ENCODE measurements around the gene TM2D1. TPM values are rescaled to one million over a fixed set of nuclear protein-coding genes. Genes with fewer than 3 reads are reported as not detected.

Gene TM2D1
- total RNA-seq (2021) (27.2 and 28.8 TPM in 2 replicates), Bru-seq, nascent RNA (percentile 85 among the genes with signal in this experiment), BruChase-seq, experiment 1, labeled RNA remaining after a 2-hour chase (percentile 84 among the genes with signal in this experiment), BruChase-seq, experiment 2, labeled RNA remaining after a 6-hour chase (percentile 83 among the genes with signal in this experiment)
- long read RNA-seq, transcript TM2D1-201 (7 exons, 1,250 nt): major isoform, 34 of 63 reads
- long read RNA-seq, partial matches to known transcripts: 13 of 63 reads
- long read RNA-seq, other reads (novel, unspliced or antisense): 15 of 63 reads

DNA sequence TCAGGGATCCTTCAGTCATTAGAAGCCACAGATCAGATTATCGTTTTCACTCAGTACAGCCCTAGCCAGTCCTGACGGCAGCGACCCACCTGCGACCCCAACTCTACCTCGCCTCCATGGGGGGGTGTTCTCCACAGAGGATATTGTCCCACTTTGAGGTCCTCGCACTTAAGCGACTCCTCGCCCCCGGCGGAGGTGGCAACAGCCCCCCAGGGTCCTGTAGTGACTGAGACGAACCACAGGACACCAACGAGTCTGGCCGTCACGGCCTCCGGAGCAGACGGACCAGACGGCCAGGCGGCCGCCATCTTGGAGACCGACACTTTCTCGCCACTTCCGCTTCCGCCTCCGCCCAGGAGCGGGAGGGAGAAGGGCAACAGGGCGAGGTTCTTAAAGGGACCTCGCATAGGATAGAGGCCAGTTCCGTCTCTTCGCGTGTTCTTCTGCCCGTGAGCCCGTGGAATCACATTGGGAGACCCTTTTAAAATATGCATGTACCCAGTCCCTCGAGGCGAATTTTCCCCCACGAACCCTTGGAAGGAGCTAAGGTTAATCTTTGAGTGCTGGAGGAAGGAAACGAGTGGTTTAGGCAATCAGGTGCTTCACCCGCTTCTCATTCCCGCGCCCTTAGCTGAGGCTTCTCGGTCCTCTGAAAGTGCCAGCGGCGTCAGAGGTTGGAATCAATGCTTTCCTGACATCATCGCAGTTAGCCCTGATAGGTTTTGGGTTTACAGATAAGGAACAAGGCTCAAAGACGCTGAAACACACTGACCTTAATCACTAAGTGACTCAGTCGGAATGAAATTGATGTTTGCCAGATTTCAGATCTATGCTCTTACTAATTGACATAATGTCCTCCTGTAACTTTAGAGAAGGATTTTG, at the start of gene TM2D1:
TSS of gene TM2D1 (minus strand) at position 329 of the 882 bp plus-strand sequence. CDS start at position 308, 21 bp downstream.
- CTCF ChIA-PET: no interaction called here
- intact Hi-C loops (cut with micrococcal nuclease; ENCODE audit: unreplicated experiment): no loop called here
- peaks cover 8% of the 10 kb centered on the region for H3K4me1 ChIP-seq (ENCODE audit: insufficient read depth, low read length, poor library complexity, severe bottlenecking)
- H3K4me3 ChIP-seq (ENCODE audit: low read depth, low read length, poor library complexity, severe bottlenecking): peak within 1 kb of the TSS; percentile 69
- H3K27ac ChIP-seq (ENCODE audit: low read depth, low read length, poor library complexity, severe bottlenecking): peak within 1 kb of the TSS; percentile 81
- BruUV-seq (replicated peaks): TSS peak; percentile 90
- POLR2A ChIA-PET (ENCODE audit: low non-redundant PET): no interaction called here
- no peaks in the 10 kb centered on the region for H3K27me3 ChIP-seq (replicated peaks; ENCODE audit: insufficient read depth, low read depth, low read length, poor library complexity)
- TF ChIP-seq EZH2 (IDR thresholded peaks at IDR 0.05; ENCODE audit: borderline replicate concordance, low read depth, low read length, poor library complexity, severe bottlenecking): no peak
- TF ChIP-seq, protein P1, sequence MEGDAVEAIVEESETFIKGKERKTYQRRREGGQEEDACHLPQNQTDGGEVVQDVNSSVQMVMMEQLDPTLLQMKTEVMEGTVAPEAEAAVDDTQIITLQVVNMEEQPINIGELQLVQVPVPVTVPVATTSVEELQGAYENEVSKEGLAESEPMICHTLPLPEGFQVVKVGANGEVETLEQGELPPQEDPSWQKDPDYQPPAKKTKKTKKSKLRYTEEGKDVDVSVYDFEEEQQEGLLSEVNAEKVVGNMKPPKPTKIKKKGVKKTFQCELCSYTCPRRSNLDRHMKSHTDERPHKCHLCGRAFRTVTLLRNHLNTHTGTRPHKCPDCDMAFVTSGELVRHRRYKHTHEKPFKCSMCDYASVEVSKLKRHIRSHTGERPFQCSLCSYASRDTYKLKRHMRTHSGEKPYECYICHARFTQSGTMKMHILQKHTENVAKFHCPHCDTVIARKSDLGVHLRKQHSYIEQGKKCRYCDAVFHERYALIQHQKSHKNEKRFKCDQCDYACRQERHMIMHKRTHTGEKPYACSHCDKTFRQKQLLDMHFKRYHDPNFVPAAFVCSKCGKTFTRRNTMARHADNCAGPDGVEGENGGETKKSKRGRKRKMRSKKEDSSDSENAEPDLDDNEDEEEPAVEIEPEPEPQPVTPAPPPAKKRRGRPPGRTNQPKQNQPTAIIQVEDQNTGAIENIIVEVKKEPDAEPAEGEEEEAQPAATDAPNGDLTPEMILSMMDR (conservative IDR thresholded peaks at IDR 0.05; ENCODE audit: low read depth, low read length): no peak
- peak; percentile 96 for DNase-seq (ENCODE audit: low spot score)
- no peaks in the 10 kb centered on the region for H3K36me3 ChIP-seq (ENCODE audit: insufficient read depth, low read length, poor library complexity, severe bottlenecking)
- H3K9me3 ChIP-seq (ENCODE audit: low read depth, low read length, poor library complexity, severe bottlenecking): no peaks in the 10 kb centered on the region

DNA sequence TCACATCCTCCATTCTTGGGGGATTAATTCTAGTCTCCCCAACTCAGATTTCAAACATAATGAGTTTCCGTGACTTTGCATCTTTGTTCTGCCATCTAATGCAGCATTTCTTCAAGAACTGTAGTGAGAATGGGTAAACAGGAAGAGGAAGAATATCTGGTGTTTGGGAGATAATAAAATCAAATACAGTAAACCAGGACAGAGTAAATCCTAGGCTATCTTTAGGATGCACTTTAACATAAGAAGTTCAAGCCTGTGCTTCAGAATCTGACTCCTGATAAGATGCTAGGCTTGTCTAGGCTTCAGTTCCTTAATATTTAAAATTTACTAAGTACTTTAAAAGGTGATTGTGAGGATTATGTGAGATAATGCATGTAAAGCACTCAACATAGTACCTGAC, 45.2 kb upstream of the TM2D1 start:
- Histone ChIP-seq H3K4me1 (ENCODE audit: insufficient read depth, low read length, poor library complexity, severe bottlenecking) (no peaks in the 10 kb centered on the region), H3K27me3 (replicated peaks; ENCODE audit: insufficient read depth, low read depth, low read length, poor library complexity) (no peaks in the 10 kb centered on the region), H3K36me3 (ENCODE audit: insufficient read depth, low read length, poor library complexity, severe bottlenecking) (no peaks in the 10 kb centered on the region), H3K27ac (ENCODE audit: low read depth, low read length, poor library complexity, severe bottlenecking) (no peak overlapping the region), H3K9me3 (ENCODE audit: low read depth, low read length, poor library complexity, severe bottlenecking) (no peaks in the 10 kb centered on the region), H3K4me3 (ENCODE audit: low read depth, low read length, poor library complexity, severe bottlenecking) (no peak overlapping the region)
- ChIA-PET CTCF (no interaction called here), POLR2A (ENCODE audit: low non-redundant PET) (interaction anchor here (0.7 kb wide), 1 partner anchor 11 kb away, joined by 12 read pairs; no protein-coding TSS in a partner anchor)
- TF ChIP-seq, protein P1 (conservative IDR thresholded peaks at IDR 0.05; ENCODE audit: low read depth, low read length): no peak
- TF ChIP-seq EZH2 (IDR thresholded peaks at IDR 0.05; ENCODE audit: borderline replicate concordance, low read depth, low read length, poor library complexity, severe bottlenecking): no peak
- DNase-seq (ENCODE audit: low spot score): no peak
- intact Hi-C loops (cut with micrococcal nuclease; ENCODE audit: unreplicated experiment): no loop called here
- no TSS peak for BruUV-seq (replicated peaks)

DNA sequence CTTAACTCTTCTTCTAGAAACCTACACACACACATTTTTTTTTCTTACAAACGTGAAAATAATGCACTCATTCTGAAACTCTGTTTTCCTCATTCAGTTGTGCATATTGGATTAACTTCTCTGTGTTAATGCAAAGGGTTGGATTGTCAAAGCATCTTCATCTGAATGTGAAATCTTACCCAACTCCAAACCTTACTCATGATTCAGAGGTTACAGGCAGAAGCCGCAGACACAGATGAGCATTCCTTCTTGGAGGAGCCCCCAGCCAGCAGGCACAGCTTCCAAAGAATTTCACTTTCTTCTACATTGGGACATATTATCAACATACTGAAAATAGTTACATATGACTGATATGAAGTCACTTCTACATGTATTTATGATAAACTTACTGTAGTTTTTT, 33.0 kb upstream of the TM2D1 start:
- H3K27me3 ChIP-seq (replicated peaks; ENCODE audit: insufficient read depth, low read depth, low read length, poor library complexity): no peaks in the 10 kb centered on the region
- ChIA-PET POLR2A (ENCODE audit: low non-redundant PET) (no interaction called here), CTCF (no interaction called here)
- no peak for DNase-seq (ENCODE audit: low spot score)
- H3K36me3 ChIP-seq (ENCODE audit: insufficient read depth, low read length, poor library complexity, severe bottlenecking): no peaks in the 10 kb centered on the region
- no peak for TF ChIP-seq EZH2 (IDR thresholded peaks at IDR 0.05; ENCODE audit: borderline replicate concordance, low read depth, low read length, poor library complexity, severe bottlenecking)
- TF ChIP-seq, protein P1 (conservative IDR thresholded peaks at IDR 0.05; ENCODE audit: low read depth, low read length): no peak
- H3K9me3 ChIP-seq (ENCODE audit: low read depth, low read length, poor library complexity, severe bottlenecking): no peaks in the 10 kb centered on the region
- no peak overlapping the region for H3K27ac ChIP-seq (ENCODE audit: low read depth, low read length, poor library complexity, severe bottlenecking)
- BruUV-seq (replicated peaks): no TSS peak
- H3K4me3 ChIP-seq (ENCODE audit: low read depth, low read length, poor library complexity, severe bottlenecking): no peak overlapping the region
- peaks cover 23% of the 10 kb centered on the region for H3K4me1 ChIP-seq (ENCODE audit: insufficient read depth, low read length, poor library complexity, severe bottlenecking)
- intact Hi-C loops (cut with micrococcal nuclease; ENCODE audit: unreplicated experiment): no loop called here

Measured in A673 (cell line).